GM18505 (cell line): ENCODE results near the gene MCRS1.

Experiments
- ATAC-seq: cut with Tn5 transposase; IDR thresholded peaks from one replicate; pipeline ENCODE4 v1.9.1; 2021; ENCODE audit not compliant: unreplicated experiment
- POLR2A ChIP-seq: IDR thresholded peaks from 4 replicates; pipeline ENCODE4 v1.6.1; 2011; ENCODE audit warnings: borderline replicate concordance; ENCODE audit not compliant: insufficient read depth, insufficient read length; ENCODE audit errors: extremely low read depth

MCRS1 gene

GRCh38 chr12:49588721-49589516, 21.0 kb upstream of the MCRS1 start:
- ATAC-seq = no peak
- no peak for TF ChIP-seq POLR2A

- no peak for TF ChIP-seq POLR2A
- ATAC-seq = no peak
Observed at GRCh38 chr12:49588281-49588680, 20.3 kb upstream of the MCRS1 start.

GRCh38 chr12:49587174-49587908, 19.4 kb upstream of the MCRS1 start:
- TF ChIP-seq POLR2A = no peak

GRCh38 chr12:49585477-49586459, 17.8 kb upstream of the MCRS1 start:
- no peak for ATAC-seq
- TF ChIP-seq POLR2A = no peak

More at GRCh38 chr12:49587174-49587908, 19.4 kb upstream of the MCRS1 start:
- no peak for ATAC-seq

GRCh38 chr12:49584591-49584990, 16.6 kb upstream of the MCRS1 start:
- no peak for TF ChIP-seq POLR2A
- no peak for ATAC-seq

GRCh38 chr12:49583366-49584094, 15.6 kb upstream of the MCRS1 start:
- ATAC-seq = no peak
- no peak for TF ChIP-seq POLR2A

- no peak for TF ChIP-seq POLR2A
- ATAC-seq = no peak
Observed at GRCh38 chr12:49582850-49583249, 14.9 kb upstream of the MCRS1 start.

GRCh38 chr12:49582201-49582600, 14.3 kb upstream of the MCRS1 start:
- TF ChIP-seq POLR2A = no peak
- no peak for ATAC-seq

GRCh38 chr12:49580572-49581535, 12.9 kb upstream of the MCRS1 start:
- TF ChIP-seq POLR2A = no peak

GRCh38 chr12:49578471-49579112, 10.7 kb upstream of the MCRS1 start:
- ATAC-seq = no peak
- no peak for TF ChIP-seq POLR2A

More at GRCh38 chr12:49580572-49581535, 12.9 kb upstream of the MCRS1 start:
- no peak for ATAC-seq
